ENCODE measurements around the gene CLCN6. TPM values are rescaled to one million over a fixed set of nuclear protein-coding genes. Genes with fewer than 3 reads are reported as not detected.

The CLCN6 gene
- polyA plus RNA-seq (2012; ENCODE audit: insufficient read depth, insufficient read length, low read depth): 10.9 TPM

- H3K4me1 ChIP-seq: 0 out of 2 replicates have a peak, but pooled peaks cover 3% of the 10 kb centered on the region
- peak within 1 kb of the TSS; percentile 75 for H3K4me3 ChIP-seq (ENCODE audit: low read depth, low read length)
- no peaks in the 10 kb centered on the region for H3K9me3 ChIP-seq
- H3K36me3 ChIP-seq: 0 out of 2 replicates have a peak, but pooled peaks cover 3% of the 10 kb centered on the region
- TF ChIP-seq, protein P1, sequence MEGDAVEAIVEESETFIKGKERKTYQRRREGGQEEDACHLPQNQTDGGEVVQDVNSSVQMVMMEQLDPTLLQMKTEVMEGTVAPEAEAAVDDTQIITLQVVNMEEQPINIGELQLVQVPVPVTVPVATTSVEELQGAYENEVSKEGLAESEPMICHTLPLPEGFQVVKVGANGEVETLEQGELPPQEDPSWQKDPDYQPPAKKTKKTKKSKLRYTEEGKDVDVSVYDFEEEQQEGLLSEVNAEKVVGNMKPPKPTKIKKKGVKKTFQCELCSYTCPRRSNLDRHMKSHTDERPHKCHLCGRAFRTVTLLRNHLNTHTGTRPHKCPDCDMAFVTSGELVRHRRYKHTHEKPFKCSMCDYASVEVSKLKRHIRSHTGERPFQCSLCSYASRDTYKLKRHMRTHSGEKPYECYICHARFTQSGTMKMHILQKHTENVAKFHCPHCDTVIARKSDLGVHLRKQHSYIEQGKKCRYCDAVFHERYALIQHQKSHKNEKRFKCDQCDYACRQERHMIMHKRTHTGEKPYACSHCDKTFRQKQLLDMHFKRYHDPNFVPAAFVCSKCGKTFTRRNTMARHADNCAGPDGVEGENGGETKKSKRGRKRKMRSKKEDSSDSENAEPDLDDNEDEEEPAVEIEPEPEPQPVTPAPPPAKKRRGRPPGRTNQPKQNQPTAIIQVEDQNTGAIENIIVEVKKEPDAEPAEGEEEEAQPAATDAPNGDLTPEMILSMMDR (IDR thresholded peaks at IDR 0.05; ENCODE audit: low read depth, low read length): no peak
- DNase-seq: peak; percentile 97
- no peaks in the 10 kb centered on the region for H3K27me3 ChIP-seq
Observed at GRCh38 chr1:11805422-11806306, at the start of gene CLCN6, which contains the start of gene MTHFR. TSS of gene CLCN6 (plus strand) at chr1:11806191. CDS start at chr1:11806263, 72 bp downstream. TSS of gene MTHFR (minus strand) at chr1:11805964. CDS start at chr1:11803116, 2,848 bp downstream.

DNA sequence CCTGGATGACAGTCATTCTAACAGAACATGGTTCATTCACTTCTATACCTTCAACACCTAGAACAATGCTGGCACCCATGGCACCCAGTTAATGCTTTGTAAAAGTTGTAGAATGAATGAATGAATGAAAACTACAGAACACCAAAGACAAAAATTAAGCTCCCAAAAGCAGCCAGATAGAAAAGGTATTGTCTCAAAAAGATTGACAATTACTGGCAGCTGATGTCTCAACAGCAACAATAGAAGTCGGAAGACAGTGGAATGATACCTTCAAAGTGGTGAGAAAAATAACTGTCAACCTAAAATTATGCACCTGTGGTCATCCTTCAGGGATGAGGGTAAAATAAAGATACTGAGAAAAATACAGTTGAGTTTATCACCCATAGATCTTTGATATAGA, 48.9 kb upstream of the CLCN6 start:
- Histone ChIP-seq H3K4me3 (ENCODE audit: low read depth, low read length) (no peak overlapping the region), H3K9me3 (no peaks in the 10 kb centered on the region), H3K27me3 (no peaks in the 10 kb centered on the region), H3K4me1 (no peaks in the 10 kb centered on the region), H3K36me3 (no peaks in the 10 kb centered on the region)
- TF ChIP-seq, protein P1 (IDR thresholded peaks at IDR 0.05; ENCODE audit: low read depth, low read length): no peak
- no peak for DNase-seq

DNA sequence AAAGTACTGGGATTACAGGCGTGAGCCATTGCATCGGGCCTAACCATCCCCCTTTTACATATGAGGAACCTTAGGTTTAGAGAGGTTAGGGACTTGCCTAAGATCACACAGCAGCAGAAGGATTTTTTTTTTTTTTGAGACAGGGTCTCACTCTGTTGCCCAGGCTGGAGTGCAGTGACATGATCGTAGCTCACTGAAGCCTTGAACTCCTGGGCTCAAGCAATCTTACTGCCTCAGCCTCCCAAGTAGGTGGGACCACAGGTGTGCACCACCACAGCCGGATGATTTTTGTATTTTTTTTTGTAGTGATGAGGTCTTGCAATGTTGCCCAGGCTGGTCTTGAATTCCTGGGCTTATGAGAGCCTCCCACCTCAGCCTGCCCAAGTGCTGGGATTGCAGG, 46.2 kb upstream of the CLCN6 start:
- H3K36me3 ChIP-seq: no peaks in the 10 kb centered on the region
- no peaks in the 10 kb centered on the region for H3K4me1 ChIP-seq
- TF ChIP-seq, protein P1 (IDR thresholded peaks at IDR 0.05; ENCODE audit: low read depth, low read length): no peak
- H3K27me3 ChIP-seq: no peaks in the 10 kb centered on the region
- H3K4me3 ChIP-seq (ENCODE audit: low read depth, low read length): no peak overlapping the region
- no peak for DNase-seq
- no peaks in the 10 kb centered on the region for H3K9me3 ChIP-seq

DNA sequence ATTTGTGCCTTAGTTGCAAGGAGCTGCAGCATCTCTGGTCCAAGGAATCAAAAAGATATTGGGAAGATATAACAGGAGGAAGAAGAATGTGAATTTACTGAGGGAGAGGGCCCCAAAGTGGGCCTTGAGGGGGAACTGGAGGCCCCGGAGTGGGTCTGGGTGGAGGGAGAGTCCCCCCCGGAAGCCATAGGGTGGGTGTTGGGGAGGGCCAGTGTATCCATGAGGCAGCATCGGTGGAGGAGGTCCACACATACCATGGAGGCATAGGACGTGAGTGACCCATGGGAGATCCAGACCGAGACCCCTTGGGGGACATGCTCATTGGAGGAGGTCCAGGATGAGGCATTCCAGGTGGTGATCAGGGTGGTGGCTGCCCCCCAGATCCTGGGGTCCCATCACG, 44.7 kb upstream of the CLCN6 start:
- H3K9me3 ChIP-seq: no peaks in the 10 kb centered on the region
- DNase-seq: no peak
- H3K36me3 ChIP-seq: no peaks in the 10 kb centered on the region
- no peak overlapping the region for H3K4me3 ChIP-seq (ENCODE audit: low read depth, low read length)
- no peaks in the 10 kb centered on the region for H3K27me3 ChIP-seq
- TF ChIP-seq, protein P1 (IDR thresholded peaks at IDR 0.05; ENCODE audit: low read depth, low read length): no peak
- H3K4me1 ChIP-seq: no peaks in the 10 kb centered on the region

DNA sequence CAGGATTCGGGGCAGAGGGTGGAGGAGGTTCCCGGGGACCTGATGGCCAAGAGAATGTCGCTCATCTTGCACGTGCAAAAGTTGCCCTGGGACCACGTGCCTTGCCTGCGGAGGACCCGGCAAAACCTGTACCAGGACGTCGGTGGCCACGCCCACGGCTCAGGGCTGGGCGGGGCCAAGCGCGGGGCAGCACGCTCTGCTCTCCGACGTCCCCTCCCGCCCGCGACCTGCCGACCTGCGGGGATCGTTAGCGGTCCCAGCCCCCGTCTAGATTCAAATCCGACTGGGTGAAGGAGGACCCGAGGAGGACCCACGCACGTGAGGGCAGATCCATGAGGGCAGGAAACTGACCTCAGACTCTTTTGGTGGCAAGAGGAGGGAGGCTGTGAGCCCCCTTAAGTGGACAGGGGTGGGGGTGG, 44.0 kb upstream of the CLCN6 start, which contains the start of gene C1orf167:
Gene C1orf167 (plus strand): TSS at position 206 of the 419 bp plus-strand sequence. CDS start 2,208 bp downstream, outside the sequence.
- no peak within 1 kb of the TSS for H3K4me3 ChIP-seq (ENCODE audit: low read depth, low read length)
- DNase-seq: peak; percentile 19

More for the DNA sequence above, 44.0 kb upstream of the CLCN6 start, which contains the start of gene C1orf167:
- H3K27me3 ChIP-seq: no peaks in the 10 kb centered on the region
- H3K4me1 ChIP-seq: no peaks in the 10 kb centered on the region
- no peaks in the 10 kb centered on the region for H3K36me3 ChIP-seq
- TF ChIP-seq, protein P1 (IDR thresholded peaks at IDR 0.05; ENCODE audit: low read depth, low read length): no peak
- H3K9me3 ChIP-seq: no peaks in the 10 kb centered on the region
